IMR-90 (cell line): ENCODE results near the gene PCNX2. TPM values are rescaled to one million over a fixed set of nuclear protein-coding genes. Genes with fewer than 3 reads are reported as not detected.

Experiments used
- ATAC-seq: fragments of 200-7000 bp; cut with Tn5 transposase; 2 replicates; pipeline ENCODE4 v1.9.1; 2020; ENCODE audit warnings: low read depth, mild to moderate bottlenecking, moderate library complexity
- BruUV-seq: library from RNA; stranded (reverse); fragments of 400-500 nt; replicated peaks from 2 replicates; lab custom pipeline; 2021; lab: Mats Ljungman, UMichigan
- CTCF ChIA-PET: fragments of 300-600 bp; formaldehyde crosslinking; extraction: SDS; loops from one replicate; lab custom pipeline; 2021; ENCODE audit warnings: antibody characterized with exemption; lab: Yijun Ruan, JAX
- POLR2A ChIA-PET: fragments of 300-600 bp; sonication (Branson Sonifier 250); formaldehyde crosslinking; loops from one replicate; lab custom pipeline; 2022; ENCODE audit warnings: antibody characterized with exemption; ENCODE audit not compliant: unreplicated experiment; lab: Charles Lee
- DNase-seq: peaks from one replicate; pipeline ENCODE4 v3.0.0; 2013
- H2AFZ ChIP-seq: replicated peaks from 2 replicates; pipeline ENCODE3; 2013; ENCODE audit warnings: low read length, mild to moderate bottlenecking; ENCODE audit not compliant: poor library complexity
- H2AK5ac ChIP-seq: 2 replicates; pipeline ENCODE4 v1.6.1; 2013; ENCODE audit warnings: low read depth, low read length, inconsistent platforms
- H2AK9ac ChIP-seq: replicated peaks from 2 replicates; pipeline ENCODE3; 2013; ENCODE audit warnings: mild to moderate bottlenecking, low read depth, low read length, moderate library complexity; ENCODE audit not compliant: poor library complexity
- H2BK120ac ChIP-seq: 2 replicates; pipeline ENCODE4 v1.6.1; 2013; ENCODE audit warnings: low read depth, low read length, inconsistent platforms
- H2BK15ac ChIP-seq: 3 replicates; pipeline ENCODE4 v1.6.1; 2013; ENCODE audit warnings: low read depth, low read length, inconsistent platforms
- H2BK20ac ChIP-seq: 2 replicates; pipeline ENCODE4 v1.6.1; 2013; ENCODE audit warnings: low read depth, mild to moderate bottlenecking, inconsistent platforms, low read length, moderate library complexity
- H2BK5ac ChIP-seq: 2 replicates; pipeline ENCODE4 v1.6.1; 2013; ENCODE audit warnings: mild to moderate bottlenecking, low read depth, low read length, inconsistent platforms; ENCODE audit not compliant: poor library complexity, severe bottlenecking
- H3K14ac ChIP-seq: replicated peaks from 2 replicates; pipeline ENCODE4 v1.6.1; 2013; ENCODE audit warnings: low read depth, low read length, inconsistent platforms
- H3K18ac ChIP-seq: 2 replicates; pipeline ENCODE4 v1.6.1; 2013; ENCODE audit warnings: low read depth, low read length, control low read depth
- H3K23ac ChIP-seq: 2 replicates; pipeline ENCODE4 v1.6.1; 2013; ENCODE audit warnings: low read depth, low read length, inconsistent platforms
- H3K27ac ChIP-seq: 2 replicates; pipeline ENCODE4 v1.5.1; 2013; ENCODE audit warnings: mild to moderate bottlenecking, control low read depth, low read length; ENCODE audit not compliant: insufficient read depth
- H3K27me3 ChIP-seq: 2 replicates; pipeline ENCODE4 v1.6.1; 2013; ENCODE audit warnings: low read length; ENCODE audit not compliant: control insufficient read depth, insufficient read depth
- H3K36me3 ChIP-seq: 2 replicates; pipeline ENCODE4 v1.6.1; 2013; ENCODE audit warnings: low read length, mixed read lengths; ENCODE audit not compliant: control insufficient read depth, insufficient read depth
- H3K4ac ChIP-seq: 2 replicates; pipeline ENCODE4 v1.6.1; 2013; ENCODE audit warnings: low read depth, low read length, inconsistent platforms
- H3K4me1 ChIP-seq: 2 replicates; pipeline ENCODE4 v1.6.1; 2013; ENCODE audit warnings: low read length, mixed read lengths; ENCODE audit not compliant: control insufficient read depth, insufficient read depth
- H3K4me2 ChIP-seq: 2 replicates; pipeline ENCODE4 v1.6.1; 2013; ENCODE audit warnings: low read depth, mild to moderate bottlenecking, control low read depth, low read length, moderate library complexity
- H3K4me3 ChIP-seq: 2 replicates; pipeline ENCODE4 v1.5.1; 2013; ENCODE audit warnings: low read depth, mild to moderate bottlenecking, control low read depth, low read length, moderate library complexity; ENCODE audit not compliant: insufficient read depth
- H3K56ac ChIP-seq: 2 replicates; pipeline ENCODE4 v1.6.1; 2013; ENCODE audit warnings: low read length, inconsistent platforms; ENCODE audit not compliant: insufficient read depth; ENCODE audit errors: extremely low read depth
- H3K79me1 ChIP-seq, 2 experiments: 2 replicates each; pipeline ENCODE4 v1.6.1; 2013; ENCODE audit warnings: low read length in 2 of 2, inconsistent platforms in 1 of 2, low read depth in 1 of 2
- H3K9ac ChIP-seq: 2 replicates; pipeline ENCODE4 v1.6.1; 2013; ENCODE audit warnings: low read depth, low read length, control low read depth
- H3K9me1 ChIP-seq: 2 replicates; pipeline ENCODE4 v1.6.1; 2013; ENCODE audit warnings: low read length, inconsistent platforms; ENCODE audit not compliant: insufficient read depth
- H3K9me3 ChIP-seq: 2 replicates; pipeline ENCODE4 v1.6.1; 2013; ENCODE audit warnings: low read length; ENCODE audit not compliant: control insufficient read depth, insufficient read depth
- H4K20me1 ChIP-seq: 2 replicates; pipeline ENCODE4 v1.6.1; 2013; ENCODE audit warnings: low read length, inconsistent platforms; ENCODE audit not compliant: insufficient read depth
- H4K5ac ChIP-seq: 2 replicates; pipeline ENCODE4 v1.6.1; 2013; ENCODE audit warnings: mild to moderate bottlenecking, low read depth, low read length, control low read depth
- H4K8ac ChIP-seq, 2 experiments: 2 replicates each; pipeline ENCODE4 v1.6.1; 2013; ENCODE audit warnings: low read depth in 2 of 2, low read length in 2 of 2, control low read depth in 1 of 2, inconsistent platforms in 1 of 2
- H4K91ac ChIP-seq: 2 replicates; pipeline ENCODE4 v1.6.1; 2013; ENCODE audit warnings: low read depth, low read length, inconsistent platforms; ENCODE audit not compliant: insufficient read depth
- BHLHE40 ChIP-seq: fragments of 150-350 bp; IDR thresholded peaks from 2 replicates; pipeline ENCODE4 v1.6.1; 2016; ENCODE audit warnings: mild to moderate bottlenecking, low read depth, low read length
- MAZ ChIP-seq: IDR thresholded peaks from 2 replicates; pipeline ENCODE4 v1.6.1; 2012; ENCODE audit warnings: low read depth, mild to moderate bottlenecking, low read length, improper control_type of control experiment, moderate library complexity, borderline replicate concordance
- RAD21 ChIP-seq: IDR thresholded peaks from 2 replicates; pipeline ENCODE4 v1.6.1; 2012; ENCODE audit warnings: low read length, improper control_type of control experiment
- WGBS, 2 experiments: methylation state at CpG; one replicate each; pipeline versions ENCODE4 v1.1.5 to v1.1.7; 2013; ENCODE audit warnings: missing lambda C conversion rate in 2 of 2; ENCODE audit not compliant: insufficient read length in 1 of 2; ENCODE audit errors: extremely low coverage in 2 of 2; 5-methylcytosine and 5-hydroxymethylcytosine counted together
- dilution Hi-C: fragments of 300-500 bp; cut with HindIII; formaldehyde crosslinking; loops from one replicate; pipeline ENCODE4 v1.14.3; 2018; ENCODE audit warnings: low sequenced_read_pairs; ENCODE audit not compliant: unreplicated experiment
- in situ Hi-C: fragments of 300-500 bp; cut with MboI; formaldehyde crosslinking; loops from 3 replicates; pipeline ENCODE4 v1.14.3; 2019; ENCODE audit warnings: low sequenced_read_pairs, inconsistent platforms, mixed read lengths
- intact Hi-C: fragments of 100-400 bp; cut with micrococcal nuclease; formaldehyde crosslinking; loops from 2 replicates; pipeline ENCODE4 v1.10.0; 2022
- polyA plus RNA-seq, 3 experiments: library from polyadenylated mRNA; depleted of rRNA; stranded (reverse); fragments of >200 nt; gene quantifications; 2 replicates each; pipeline ENCODE4 v1.2.3, GENCODE V29; 2012; ENCODE audit warnings: low replicate concordance in 1 of 3
- total RNA-seq: library from RNA; depleted of rRNA; stranded (reverse); fragments of >200 nt; gene quantifications from 2 replicates; pipeline ENCODE4 v1.2.3, GENCODE V29; 2012
- TF ChIP-seq, protein P1 (sequence below): conservative IDR thresholded peaks from 2 replicates; pipeline ENCODE4 v1.5.1; 2012; ENCODE audit warnings: mild to moderate bottlenecking, low read depth, low read length, improper control_type of control experiment

The PCNX2 gene
- total and polyA plus RNA-seq, 2 of the 4 experiments (the other 2 are of a cell fraction) = 15.9 to 22.6 TPM

DNA sequence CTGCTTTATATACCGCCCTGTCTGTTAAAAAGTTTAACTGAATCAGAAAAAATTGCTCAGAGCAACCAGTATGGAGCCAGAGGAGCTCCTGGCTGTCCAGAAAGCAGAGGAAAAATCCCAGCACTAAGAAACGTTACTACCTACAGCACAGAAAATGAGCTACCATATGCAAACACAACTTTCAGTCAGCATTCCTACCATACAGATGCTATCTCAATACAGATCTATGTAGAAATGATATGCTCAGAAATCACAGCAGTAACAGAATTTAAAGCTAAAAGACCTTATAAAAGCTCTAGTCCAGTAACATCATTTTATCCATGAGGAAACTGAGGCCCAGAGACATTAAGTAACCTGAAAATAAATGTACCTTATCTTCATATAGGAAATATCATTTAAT is 38.7 kb downstream of the PCNX2 start:
- no CpG with 5 or more reads among the region's 2 CpGs for WGBS, 2 experiments
- H2AFZ ChIP-seq = no peak overlapping the region
- H4K5ac ChIP-seq = no peak overlapping the region
- no peak overlapping the region for H2BK5ac ChIP-seq
- no peak overlapping the region for H3K56ac ChIP-seq
- no peaks in the 10 kb centered on the region for H3K9me3 ChIP-seq
- no peak overlapping the region for H3K9ac ChIP-seq
- CTCF ChIA-PET = no interaction called here
- H3K27me3 ChIP-seq = no peaks in the 10 kb centered on the region
- H3K4me1 ChIP-seq = peaks cover 10% of the 10 kb centered on the region
- no peak overlapping the region for H3K27ac ChIP-seq
- no peak overlapping the region for H4K91ac ChIP-seq
- no peak overlapping the region for H3K4me3 ChIP-seq
- no peak overlapping the region for H2BK120ac ChIP-seq
- no peak overlapping the region for H3K18ac ChIP-seq
- intact Hi-C loops = loop anchor here (1.0 kb wide), 1 partner anchor 25 kb away; no protein-coding TSS in a partner anchor
- no peak overlapping the region for H3K14ac ChIP-seq
- peaks cover 20% of the 10 kb centered on the region for H3K36me3 ChIP-seq
- POLR2A ChIA-PET = no interaction called here
- DNase-seq = no peak
- no peak overlapping the region for H4K8ac ChIP-seq
- dilution Hi-C loops = no loop called here
- H3K79me1 ChIP-seq = peaks cover 7 to 8% of the 10 kb centered on the region in 2 experiments; a peak in 3 of 4 replicates
- no peak overlapping the region for H2BK20ac ChIP-seq
- H4K20me1 ChIP-seq = no peaks in the 10 kb centered on the region; the same call in 1 of the 2 replicates
- H2BK15ac ChIP-seq = no peak overlapping the region
- H3K4ac ChIP-seq = no peak overlapping the region
- H2AK9ac ChIP-seq = no peak overlapping the region
- H3K4me2 ChIP-seq = no peak overlapping the region
- no peak overlapping the region for H3K23ac ChIP-seq
- in situ Hi-C loops = no loop called here
- TF ChIP-seq BHLHE40 (no peak), MAZ (no peak), RAD21 (no peak)
- TF ChIP-seq, protein P1, sequence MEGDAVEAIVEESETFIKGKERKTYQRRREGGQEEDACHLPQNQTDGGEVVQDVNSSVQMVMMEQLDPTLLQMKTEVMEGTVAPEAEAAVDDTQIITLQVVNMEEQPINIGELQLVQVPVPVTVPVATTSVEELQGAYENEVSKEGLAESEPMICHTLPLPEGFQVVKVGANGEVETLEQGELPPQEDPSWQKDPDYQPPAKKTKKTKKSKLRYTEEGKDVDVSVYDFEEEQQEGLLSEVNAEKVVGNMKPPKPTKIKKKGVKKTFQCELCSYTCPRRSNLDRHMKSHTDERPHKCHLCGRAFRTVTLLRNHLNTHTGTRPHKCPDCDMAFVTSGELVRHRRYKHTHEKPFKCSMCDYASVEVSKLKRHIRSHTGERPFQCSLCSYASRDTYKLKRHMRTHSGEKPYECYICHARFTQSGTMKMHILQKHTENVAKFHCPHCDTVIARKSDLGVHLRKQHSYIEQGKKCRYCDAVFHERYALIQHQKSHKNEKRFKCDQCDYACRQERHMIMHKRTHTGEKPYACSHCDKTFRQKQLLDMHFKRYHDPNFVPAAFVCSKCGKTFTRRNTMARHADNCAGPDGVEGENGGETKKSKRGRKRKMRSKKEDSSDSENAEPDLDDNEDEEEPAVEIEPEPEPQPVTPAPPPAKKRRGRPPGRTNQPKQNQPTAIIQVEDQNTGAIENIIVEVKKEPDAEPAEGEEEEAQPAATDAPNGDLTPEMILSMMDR = no peak
- H2AK5ac ChIP-seq = no peak overlapping the region
- no TSS peak for BruUV-seq
- H3K9me1 ChIP-seq = peaks cover 14% of the 10 kb centered on the region
- no peak for ATAC-seq
